ENCODE results near the gene TMEM154. TPM values are rescaled to one million over a fixed set of nuclear protein-coding genes. Genes with fewer than 3 reads are reported as not detected.

TMEM154 gene
- polyA plus RNA-seq, 1 donor from 2014 or later: not detected

DNA sequence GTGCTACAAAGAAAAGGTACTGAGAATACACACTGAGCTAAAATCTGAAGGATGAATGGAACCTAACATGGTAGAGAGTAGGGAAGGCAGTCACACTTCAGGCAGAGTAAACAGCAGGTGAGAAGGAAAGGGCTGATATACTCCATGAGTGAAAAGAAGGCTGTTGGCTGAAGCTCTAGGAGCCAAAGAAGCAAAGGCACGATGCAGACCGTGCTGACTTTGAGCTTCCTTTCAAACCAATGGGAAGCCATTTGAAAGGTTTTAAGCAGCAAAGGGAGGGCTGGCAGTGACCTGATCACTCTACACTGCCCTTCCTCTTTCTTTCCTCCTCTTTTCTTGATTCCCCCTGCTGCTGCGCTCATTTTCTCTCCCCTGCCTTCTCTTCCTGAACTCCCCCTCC lies 66.4 kb downstream of the TMEM154 start:
- H3K27ac ChIP-seq (ENCODE audit: low read length): no peak overlapping the region
- H3F3A ChIP-seq (ENCODE audit: insufficient read depth, low read length, poor library complexity, severe bottlenecking): no peaks in the 10 kb centered on the region
- no peak overlapping the region for H3K4me2 ChIP-seq (ENCODE audit: low read length)
- TF ChIP-seq EP300 (conservative IDR thresholded peaks at IDR 0.05; ENCODE audit: poor library complexity, severe bottlenecking): no peak
- no peak for TF ChIP-seq RAD21 (conservative IDR thresholded peaks at IDR 0.05)
- no peak for TF ChIP-seq POLR2AphosphoS5 (IDR thresholded peaks at IDR 0.05)
- TF ChIP-seq, protein P1, sequence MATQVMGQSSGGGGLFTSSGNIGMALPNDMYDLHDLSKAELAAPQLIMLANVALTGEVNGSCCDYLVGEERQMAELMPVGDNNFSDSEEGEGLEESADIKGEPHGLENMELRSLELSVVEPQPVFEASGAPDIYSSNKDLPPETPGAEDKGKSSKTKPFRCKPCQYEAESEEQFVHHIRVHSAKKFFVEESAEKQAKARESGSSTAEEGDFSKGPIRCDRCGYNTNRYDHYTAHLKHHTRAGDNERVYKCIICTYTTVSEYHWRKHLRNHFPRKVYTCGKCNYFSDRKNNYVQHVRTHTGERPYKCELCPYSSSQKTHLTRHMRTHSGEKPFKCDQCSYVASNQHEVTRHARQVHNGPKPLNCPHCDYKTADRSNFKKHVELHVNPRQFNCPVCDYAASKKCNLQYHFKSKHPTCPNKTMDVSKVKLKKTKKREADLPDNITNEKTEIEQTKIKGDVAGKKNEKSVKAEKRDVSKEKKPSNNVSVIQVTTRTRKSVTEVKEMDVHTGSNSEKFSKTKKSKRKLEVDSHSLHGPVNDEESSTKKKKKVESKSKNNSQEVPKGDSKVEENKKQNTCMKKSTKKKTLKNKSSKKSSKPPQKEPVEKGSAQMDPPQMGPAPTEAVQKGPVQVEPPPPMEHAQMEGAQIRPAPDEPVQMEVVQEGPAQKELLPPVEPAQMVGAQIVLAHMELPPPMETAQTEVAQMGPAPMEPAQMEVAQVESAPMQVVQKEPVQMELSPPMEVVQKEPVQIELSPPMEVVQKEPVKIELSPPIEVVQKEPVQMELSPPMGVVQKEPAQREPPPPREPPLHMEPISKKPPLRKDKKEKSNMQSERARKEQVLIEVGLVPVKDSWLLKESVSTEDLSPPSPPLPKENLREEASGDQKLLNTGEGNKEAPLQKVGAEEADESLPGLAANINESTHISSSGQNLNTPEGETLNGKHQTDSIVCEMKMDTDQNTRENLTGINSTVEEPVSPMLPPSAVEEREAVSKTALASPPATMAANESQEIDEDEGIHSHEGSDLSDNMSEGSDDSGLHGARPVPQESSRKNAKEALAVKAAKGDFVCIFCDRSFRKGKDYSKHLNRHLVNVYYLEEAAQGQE (IDR thresholded peaks at IDR 0.05; ENCODE audit: borderline replicate concordance): no peak
- no peak for TF ChIP-seq MXI1 (conservative IDR thresholded peaks at IDR 0.05; ENCODE audit: poor library complexity, severe bottlenecking)
- TF ChIP-seq, protein P2, sequence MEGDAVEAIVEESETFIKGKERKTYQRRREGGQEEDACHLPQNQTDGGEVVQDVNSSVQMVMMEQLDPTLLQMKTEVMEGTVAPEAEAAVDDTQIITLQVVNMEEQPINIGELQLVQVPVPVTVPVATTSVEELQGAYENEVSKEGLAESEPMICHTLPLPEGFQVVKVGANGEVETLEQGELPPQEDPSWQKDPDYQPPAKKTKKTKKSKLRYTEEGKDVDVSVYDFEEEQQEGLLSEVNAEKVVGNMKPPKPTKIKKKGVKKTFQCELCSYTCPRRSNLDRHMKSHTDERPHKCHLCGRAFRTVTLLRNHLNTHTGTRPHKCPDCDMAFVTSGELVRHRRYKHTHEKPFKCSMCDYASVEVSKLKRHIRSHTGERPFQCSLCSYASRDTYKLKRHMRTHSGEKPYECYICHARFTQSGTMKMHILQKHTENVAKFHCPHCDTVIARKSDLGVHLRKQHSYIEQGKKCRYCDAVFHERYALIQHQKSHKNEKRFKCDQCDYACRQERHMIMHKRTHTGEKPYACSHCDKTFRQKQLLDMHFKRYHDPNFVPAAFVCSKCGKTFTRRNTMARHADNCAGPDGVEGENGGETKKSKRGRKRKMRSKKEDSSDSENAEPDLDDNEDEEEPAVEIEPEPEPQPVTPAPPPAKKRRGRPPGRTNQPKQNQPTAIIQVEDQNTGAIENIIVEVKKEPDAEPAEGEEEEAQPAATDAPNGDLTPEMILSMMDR (IDR thresholded peaks at IDR 0.05; ENCODE audit: poor library complexity, severe bottlenecking): no peak
- no peak for TF ChIP-seq EZH2 (IDR thresholded peaks at IDR 0.05; ENCODE audit: borderline replicate concordance, insufficient read depth, low read length, poor library complexity, severe bottlenecking)
- no peak for TF ChIP-seq TAF1 (IDR thresholded peaks at IDR 0.05; ENCODE audit: low read depth)
- TF ChIP-seq SMC3 (conservative IDR thresholded peaks at IDR 0.05; ENCODE audit: poor library complexity): no peak
- H3K4me3 ChIP-seq (ENCODE audit: low read length): peak overlapping the region; percentile 14
- H3K27me3 ChIP-seq (ENCODE audit: insufficient read depth, low read depth, low read length): no peaks in the 10 kb centered on the region
- H3K36me3 ChIP-seq (ENCODE audit: insufficient read depth, low read length): no peaks in the 10 kb centered on the region
- no peaks in the 10 kb centered on the region for H4K20me1 ChIP-seq (ENCODE audit: insufficient read depth)
- no peaks in the 10 kb centered on the region for H3K79me2 ChIP-seq (replicated peaks; ENCODE audit: insufficient read depth, low read length)
- no peaks in the 10 kb centered on the region for H3K9me3 ChIP-seq (ENCODE audit: low read length)
- H3K9me2 ChIP-seq (ENCODE audit: insufficient read depth, low read length): no peaks in the 10 kb centered on the region
- H3K9ac ChIP-seq (ENCODE audit: low read length): no peak overlapping the region
- H2AFZ ChIP-seq (ENCODE audit: low read depth, low read length): no peak overlapping the region

DNA sequence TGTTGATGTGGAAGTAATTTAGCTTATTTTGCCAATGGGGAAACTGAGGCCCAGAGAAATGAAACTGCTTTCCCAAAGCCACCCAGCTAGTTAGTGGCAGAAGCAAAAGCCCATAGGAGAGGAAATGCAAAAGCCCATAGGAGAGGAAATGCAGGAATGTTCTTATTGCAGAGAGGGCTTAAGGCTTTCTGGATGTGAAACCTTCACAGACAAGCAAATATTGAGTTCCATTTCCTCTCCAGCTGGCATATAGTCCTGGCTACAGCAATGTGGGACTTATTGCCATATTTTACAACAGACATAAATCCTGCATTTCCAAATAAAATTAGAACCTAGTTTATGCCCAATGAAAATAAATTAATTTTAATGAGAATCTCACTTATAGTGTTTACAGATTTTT lies 69.7 kb downstream of the TMEM154 start:
- no peaks in the 10 kb centered on the region for H3K79me2 ChIP-seq (replicated peaks; ENCODE audit: insufficient read depth, low read length)
- H3K4me2 ChIP-seq (ENCODE audit: low read length): no peak overlapping the region
- no peaks in the 10 kb centered on the region for H3K9me2 ChIP-seq (ENCODE audit: insufficient read depth, low read length)
- no peak overlapping the region for H3K9ac ChIP-seq (ENCODE audit: low read length)
- no peak overlapping the region for H2AFZ ChIP-seq (ENCODE audit: low read depth, low read length)
- no peaks in the 10 kb centered on the region for H4K20me1 ChIP-seq (ENCODE audit: insufficient read depth)
- no peak for TF ChIP-seq POLR2AphosphoS5 (IDR thresholded peaks at IDR 0.05)
- TF ChIP-seq, protein P1 (IDR thresholded peaks at IDR 0.05; ENCODE audit: borderline replicate concordance): no peak
- TF ChIP-seq, protein P2 (IDR thresholded peaks at IDR 0.05; ENCODE audit: poor library complexity, severe bottlenecking): no peak
- TF ChIP-seq MXI1 (conservative IDR thresholded peaks at IDR 0.05; ENCODE audit: poor library complexity, severe bottlenecking): no peak
- no peak for TF ChIP-seq SMC3 (conservative IDR thresholded peaks at IDR 0.05; ENCODE audit: poor library complexity)
- no peak for TF ChIP-seq EP300 (conservative IDR thresholded peaks at IDR 0.05; ENCODE audit: poor library complexity, severe bottlenecking)
- no peak for TF ChIP-seq RAD21 (conservative IDR thresholded peaks at IDR 0.05)
- no peak for TF ChIP-seq EZH2 (IDR thresholded peaks at IDR 0.05; ENCODE audit: borderline replicate concordance, insufficient read depth, low read length, poor library complexity, severe bottlenecking)
- no peak for TF ChIP-seq TAF1 (IDR thresholded peaks at IDR 0.05; ENCODE audit: low read depth)
- no peaks in the 10 kb centered on the region for H3F3A ChIP-seq (ENCODE audit: insufficient read depth, low read length, poor library complexity, severe bottlenecking)
- H3K36me3 ChIP-seq (ENCODE audit: insufficient read depth, low read length): no peaks in the 10 kb centered on the region
- no peaks in the 10 kb centered on the region for H3K9me3 ChIP-seq (ENCODE audit: low read length)
- H3K27me3 ChIP-seq (ENCODE audit: insufficient read depth, low read depth, low read length): no peaks in the 10 kb centered on the region
- no peak overlapping the region for H3K4me3 ChIP-seq (ENCODE audit: low read length)
- no peak overlapping the region for H3K27ac ChIP-seq (ENCODE audit: low read length)
